Trophoblast cell (in vitro differentiated cells and primary cell): Measurements from ENCODE around the gene CD300LG.

Experiments
- DNase-seq, 2 donors: peaks; one replicate each; pipeline ENCODE4 v3.0.0-alpha.2; 2016
- H2AFZ ChIP-seq: 2 replicates; pipeline ENCODE4 v1.6.1; 2013; ENCODE audit warnings: low read length, moderate library complexity, mild to moderate bottlenecking; ENCODE audit not compliant: insufficient read depth, poor library complexity
- H2AK5ac ChIP-seq: 2 replicates; pipeline ENCODE4 v1.6.1; 2013; ENCODE audit warnings: mild to moderate bottlenecking, low read length
- H2BK120ac ChIP-seq: 2 replicates; pipeline ENCODE4 v1.6.1; 2013; ENCODE audit warnings: low read length, mild to moderate bottlenecking, moderate library complexity; ENCODE audit not compliant: insufficient read depth, poor library complexity
- H2BK12ac ChIP-seq: 2 replicates; pipeline ENCODE4 v1.6.1; 2013; ENCODE audit warnings: mild to moderate bottlenecking, low read length, moderate library complexity
- H2BK5ac ChIP-seq: 2 replicates; pipeline ENCODE4 v1.6.1; 2013; ENCODE audit warnings: low read length, low read depth, moderate library complexity, mild to moderate bottlenecking; ENCODE audit not compliant: poor library complexity
- H3K14ac ChIP-seq: 2 replicates; pipeline ENCODE4 v1.6.1; 2013; ENCODE audit warnings: mild to moderate bottlenecking, low read length
- H3K18ac ChIP-seq: 2 replicates; pipeline ENCODE4 v1.6.1; 2013; ENCODE audit warnings: mild to moderate bottlenecking, low read length
- H3K23ac ChIP-seq: 2 replicates; pipeline ENCODE4 v1.6.1; 2013; ENCODE audit warnings: low read length
- H3K27ac ChIP-seq: 2 replicates; pipeline ENCODE4 v1.5.1; 2013; ENCODE audit warnings: low read depth, mild to moderate bottlenecking, inconsistent platforms, low read length, moderate library complexity
- H3K27me3 ChIP-seq: 2 replicates; pipeline ENCODE4 v1.6.1; 2013; ENCODE audit warnings: inconsistent platforms, mild to moderate bottlenecking, low read length, moderate library complexity; ENCODE audit not compliant: insufficient read depth
- H3K36me3 ChIP-seq, 2 experiments: 1 replicate in 1 of 2; 2 replicates in 1 of 2; pipeline ENCODE4 v1.6.1; 2013; ENCODE audit warnings: low read length in 2 of 2, mild to moderate bottlenecking in 2 of 2, moderate library complexity in 1 of 2; ENCODE audit not compliant: insufficient read depth in 2 of 2, control insufficient read depth in 1 of 2
- H3K4ac ChIP-seq: 2 replicates; pipeline ENCODE4 v1.6.1; 2013; ENCODE audit warnings: low read depth, mild to moderate bottlenecking, low read length, moderate library complexity
- H3K4me1 ChIP-seq, 2 experiments: 1 replicate in 1 of 2; 2 replicates in 1 of 2; pipeline ENCODE4 v1.6.1; 2013; ENCODE audit warnings: low read length in 2 of 2, mild to moderate bottlenecking in 2 of 2, moderate library complexity in 1 of 2; ENCODE audit not compliant: insufficient read depth in 2 of 2, control insufficient read depth in 1 of 2
- H3K4me2 ChIP-seq: 2 replicates; pipeline ENCODE4 v1.6.1; 2013; ENCODE audit warnings: inconsistent platforms, mild to moderate bottlenecking, low read length, moderate library complexity
- H3K4me3 ChIP-seq: 2 replicates; pipeline ENCODE4 v1.5.1; 2013; ENCODE audit warnings: mild to moderate bottlenecking, low read depth, low read length, inconsistent platforms
- H3K79me1 ChIP-seq: one replicate; pipeline ENCODE4 v1.6.1; 2013; ENCODE audit warnings: low read length
- H3K79me2 ChIP-seq: 2 replicates; pipeline ENCODE4 v1.6.1; 2013; ENCODE audit warnings: low read length, mild to moderate bottlenecking; ENCODE audit not compliant: control insufficient read depth, insufficient read depth, poor library complexity
- H3K9ac ChIP-seq: 2 replicates; pipeline ENCODE4 v1.6.1; 2013; ENCODE audit warnings: mild to moderate bottlenecking, low read length
- H3K9me3 ChIP-seq: 2 replicates; pipeline ENCODE4 v1.6.1; 2013; ENCODE audit warnings: low read depth, mild to moderate bottlenecking, control low read depth, inconsistent platforms, low read length; ENCODE audit not compliant: insufficient read depth
- H4K12ac ChIP-seq: 2 replicates; pipeline ENCODE4 v1.6.1; 2013; ENCODE audit warnings: low read depth, mild to moderate bottlenecking, low read length, moderate library complexity
- H4K8ac ChIP-seq: 2 replicates; pipeline ENCODE4 v1.6.1; 2013; ENCODE audit warnings: low read depth, mild to moderate bottlenecking, low read length, moderate library complexity
- H4K91ac ChIP-seq: one replicate; pipeline ENCODE4 v1.6.1; 2013; ENCODE audit warnings: low read depth, mild to moderate bottlenecking, low read length, moderate library complexity
- WGBS: extraction: QIAGEN DNeasy Blood & Tissue Kit; methylation state at CpG from one replicate; pipeline ENCODE4 v1.1.7; 2013; ENCODE audit warnings: missing lambda C conversion rate; ENCODE audit not compliant: insufficient read length, insufficient coverage; ENCODE audit errors: extremely low coverage; 5-methylcytosine and 5-hydroxymethylcytosine counted together

The CD300LG gene

DNA sequence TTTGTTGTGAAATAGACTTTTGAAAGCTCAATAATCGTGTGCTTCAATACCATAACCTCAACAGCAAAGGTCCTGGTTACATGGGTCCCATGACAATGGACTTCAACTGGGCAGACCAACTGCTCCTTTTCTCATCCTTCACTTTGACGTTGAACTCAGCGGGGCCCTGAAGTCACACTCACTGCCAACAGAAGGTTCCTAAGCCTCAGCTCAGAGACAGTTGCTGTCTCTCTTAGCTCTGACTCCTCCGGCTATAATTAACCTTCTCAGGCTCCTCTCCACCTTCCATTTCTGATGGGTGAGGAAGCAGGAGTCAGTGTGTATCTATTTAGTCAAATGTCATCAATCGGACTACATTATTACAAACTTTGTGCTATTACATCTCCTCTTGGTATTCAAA is 37.9 kb upstream of the CD300LG start:
- Histone ChIP-seq H3K14ac (no peak overlapping the region), H3K27me3 (no peaks in the 10 kb centered on the region), H2BK5ac (no peak overlapping the region), H2AFZ (no peak overlapping the region), H3K9ac (no peak overlapping the region), H3K79me1 (no peaks in the 10 kb centered on the region), H3K27ac (no peak overlapping the region), H2AK5ac (no peak overlapping the region), H3K36me3 (no peaks in the 10 kb centered on the region), H3K79me2 (no peaks in the 10 kb centered on the region), H4K8ac (no peak overlapping the region), H2BK120ac (no peak overlapping the region), H3K4me2 (no peak overlapping the region), H3K23ac (no peak overlapping the region), H4K12ac (no peak overlapping the region), H3K18ac (no peak overlapping the region), H4K91ac (no peak overlapping the region), H3K4ac (no peak overlapping the region), H3K9me3 (no peaks in the 10 kb centered on the region), H3K4me1 (no peaks in the 10 kb centered on the region), H2BK12ac (no peak overlapping the region), H3K4me3 (no peak overlapping the region)
- no peak for DNase-seq
- WGBS, result no CpG with 5 or more reads among the region's 5 CpGs

DNA sequence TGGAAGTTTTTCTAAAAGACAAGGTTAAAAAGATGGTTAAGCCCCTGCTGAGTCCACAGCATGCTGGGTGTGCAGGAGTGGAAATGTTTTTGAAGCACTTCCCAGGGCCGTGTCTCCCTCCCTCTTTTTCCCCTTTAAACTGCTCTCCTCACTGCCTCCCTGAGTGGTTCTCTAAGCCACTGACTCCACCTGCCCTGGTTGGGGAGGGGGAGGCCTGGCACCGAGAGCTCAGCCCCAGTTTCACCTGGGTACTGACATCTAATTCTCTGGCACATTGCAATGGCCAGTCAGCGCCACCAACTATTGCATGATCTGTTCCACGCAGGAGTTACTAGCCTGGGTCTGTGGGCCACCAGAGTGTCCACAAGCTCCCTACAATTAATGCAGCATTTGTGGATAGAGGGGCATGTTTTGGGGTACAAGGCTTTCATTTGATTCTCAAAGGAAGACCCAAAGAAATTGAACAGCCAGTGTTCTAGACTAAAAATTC is 36.7 kb upstream of the CD300LG start:
- Histone ChIP-seq H3K18ac (no peak overlapping the region), H3K14ac (no peak overlapping the region), H3K4me3 (no peak overlapping the region), H3K27ac (no peak overlapping the region), H3K27me3 (no peaks in the 10 kb centered on the region), H3K36me3 (no peaks in the 10 kb centered on the region), H2BK5ac (no peak overlapping the region), H4K12ac (no peak overlapping the region), H2BK120ac (no peak overlapping the region), H4K8ac (no peak overlapping the region), H3K4me1 (no peaks in the 10 kb centered on the region), H3K23ac (no peak overlapping the region), H3K4me2 (no peak overlapping the region), H3K4ac (no peak overlapping the region), H3K9me3 (no peaks in the 10 kb centered on the region), H3K9ac (no peak overlapping the region), H4K91ac (no peak overlapping the region), H3K79me1 (no peaks in the 10 kb centered on the region), H2BK12ac (no peak overlapping the region), H2AFZ (no peak overlapping the region), H2AK5ac (no peak overlapping the region), H3K79me2 (no peaks in the 10 kb centered on the region)
- no CpG with 5 or more reads among the region's 4 CpGs for WGBS
- DNase-seq, result no peak

DNA sequence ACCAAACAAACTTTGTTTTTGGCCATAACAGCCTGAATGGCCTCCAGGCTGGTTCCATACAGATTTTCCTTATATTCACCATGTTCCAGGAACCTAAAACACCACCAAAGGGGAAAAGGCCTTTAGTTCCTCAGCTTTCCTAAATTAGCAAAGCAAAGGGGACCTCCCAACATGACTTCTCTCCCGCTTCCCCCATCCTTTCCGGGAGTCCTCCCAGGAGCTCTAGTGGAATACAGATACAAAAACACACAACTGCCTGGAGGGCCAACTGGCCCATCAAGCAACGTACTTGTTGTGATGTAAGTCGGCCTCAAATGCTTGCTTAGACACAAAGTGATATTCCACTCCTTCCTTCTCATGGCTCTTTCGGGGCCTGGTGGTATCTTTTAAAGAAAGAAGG is 36.2 kb upstream of the CD300LG start:
- no peak overlapping the region for H3K14ac ChIP-seq
- no peaks in the 10 kb centered on the region for H3K36me3 ChIP-seq
- H3K18ac ChIP-seq, result no peak overlapping the region
- no peak overlapping the region for H3K4ac ChIP-seq
- no peak overlapping the region for H3K23ac ChIP-seq
- H3K9me3 ChIP-seq, result no peaks in the 10 kb centered on the region
- no CpG with 5 or more reads among the region's 5 CpGs for WGBS
- H2BK120ac ChIP-seq, result no peak overlapping the region
- H3K9ac ChIP-seq, result no peak overlapping the region
- DNase-seq, result no peak
- no peaks in the 10 kb centered on the region for H3K79me2 ChIP-seq
- no peak overlapping the region for H3K4me3 ChIP-seq
- H2BK12ac ChIP-seq, result no peak overlapping the region
- H2BK5ac ChIP-seq, result no peak overlapping the region
- no peaks in the 10 kb centered on the region for H3K27me3 ChIP-seq
- no peaks in the 10 kb centered on the region for H3K4me1 ChIP-seq
- no peak overlapping the region for H2AK5ac ChIP-seq
- H3K27ac ChIP-seq, result no peak overlapping the region
- H3K79me1 ChIP-seq, result no peaks in the 10 kb centered on the region
- no peak overlapping the region for H4K12ac ChIP-seq
- no peak overlapping the region for H4K91ac ChIP-seq
- H3K4me2 ChIP-seq, result no peak overlapping the region
- H2AFZ ChIP-seq, result no peak overlapping the region
- no peak overlapping the region for H4K8ac ChIP-seq

DNA sequence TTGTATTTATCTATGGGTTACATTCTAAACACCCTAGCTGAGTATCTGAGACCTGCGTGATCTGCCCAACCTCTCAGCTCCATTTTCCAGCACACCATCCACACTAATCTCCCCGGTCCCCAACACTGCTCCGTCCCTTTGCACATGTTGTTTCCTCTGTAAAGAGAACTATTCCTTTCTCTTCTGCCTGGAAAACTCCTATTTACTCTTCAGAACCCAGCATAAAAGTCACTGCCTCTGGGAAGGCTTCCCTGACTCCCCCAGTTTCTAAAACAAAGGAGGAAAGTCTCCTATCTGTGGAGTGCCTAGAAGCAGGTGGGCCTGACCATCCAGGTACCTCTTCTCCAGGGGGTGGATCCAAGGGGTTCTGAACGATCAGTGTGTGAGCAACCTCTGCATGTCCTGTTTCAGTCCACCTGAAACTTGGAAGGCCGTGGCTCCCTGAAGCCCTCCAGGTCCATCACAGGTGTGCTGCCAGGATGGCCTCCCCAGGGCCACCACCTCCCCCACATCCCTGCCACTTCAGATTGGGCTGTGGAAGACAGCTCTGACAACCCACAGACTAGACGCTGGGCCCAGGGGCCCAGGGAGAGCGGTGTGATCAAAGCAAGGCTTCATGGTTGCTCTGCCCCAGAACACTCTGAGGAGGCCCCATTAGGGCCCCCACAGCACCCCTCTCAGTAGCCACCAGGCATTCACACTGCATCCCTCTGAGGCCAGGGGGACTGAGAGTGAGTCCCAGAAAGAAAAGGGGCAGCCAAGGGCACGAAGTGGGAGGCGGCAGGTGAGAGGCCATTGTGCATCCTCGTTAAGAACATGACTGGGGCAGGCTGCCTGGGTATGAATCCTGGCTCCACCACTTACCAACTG is 34.3 kb upstream of the CD300LG start:
- Histone ChIP-seq H3K9me3 (peaks cover 1% of the 10 kb centered on the region), H3K79me2 (no peaks in the 10 kb centered on the region), H3K27me3 (no peaks in the 10 kb centered on the region), H2BK12ac (no peak overlapping the region), H3K79me1 (no peaks in the 10 kb centered on the region), H3K14ac (no peak overlapping the region), H2BK120ac (no peak overlapping the region), H3K23ac (no peak overlapping the region), H3K36me3 (no peaks in the 10 kb centered on the region), H3K18ac (no peak overlapping the region), H3K4me1 (no peaks in the 10 kb centered on the region), H4K91ac (no peak overlapping the region), H2BK5ac (no peak overlapping the region), H2AK5ac (no peak overlapping the region), H4K12ac (no peak overlapping the region), H3K9ac (no peak overlapping the region), H2AFZ (no peak overlapping the region), H3K27ac (no peak overlapping the region), H4K8ac (no peak overlapping the region), H3K4me3 (no peak overlapping the region), H3K4me2 (no peak overlapping the region), H3K4ac (no peak overlapping the region)
- no CpG with 5 or more reads among the region's 10 CpGs for WGBS
- DNase-seq, result no peak
